SJSA1 (cell line): ENCODE data around the gene PDRG1. TPM values are rescaled to one million over a fixed set of nuclear protein-coding genes. Genes with fewer than 3 reads are reported as not detected.

Experiments used
- DNase-seq, 2 experiments: peaks; one replicate each; pipeline ENCODE4 v3.0.0-alpha.2; 2015 to 2020; ENCODE audit warnings: low spot score in 2 of 2, low read depth in 1 of 2
- H3K27ac ChIP-seq: fragments of 250-450 bp; sonication (Bioruptor Pico); 2 replicates; pipeline ENCODE4 v1.5.1; 2020; ENCODE audit warnings: mild to moderate bottlenecking, moderate library complexity
- H3K27me3 ChIP-seq: fragments of 250-450 bp; sonication (Bioruptor Pico); replicated peaks from 2 replicates; pipeline ENCODE4 v1.5.1; 2020; ENCODE audit warnings: mild to moderate bottlenecking, moderate library complexity
- H3K36me3 ChIP-seq: fragments of 250-450 bp; sonication (Bioruptor Pico); 2 replicates; pipeline ENCODE4 v1.5.1; 2020; ENCODE audit warnings: mild to moderate bottlenecking
- H3K4me1 ChIP-seq: fragments of 250-450 bp; sonication (Bioruptor Pico); replicated peaks from 2 replicates; pipeline ENCODE4 v1.6.1; 2021; ENCODE audit warnings: mild to moderate bottlenecking
- H3K4me3 ChIP-seq: fragments of 250-450 bp; sonication (Bioruptor Pico); 2 replicates; pipeline ENCODE4 v1.5.1; 2020; ENCODE audit warnings: mild to moderate bottlenecking
- H3K9me3 ChIP-seq: fragments of 250-450 bp; sonication (Bioruptor Pico); replicated peaks from 2 replicates; pipeline ENCODE4 v1.5.1; 2020; ENCODE audit warnings: mild to moderate bottlenecking
- total RNA-seq: library from RNA; depleted of rRNA; stranded (reverse); fragments of >200 nt; shearing (Covaris generic); gene quantifications from 2 replicates; pipeline ENCODE4 v1.2.3, GENCODE V29; 2014

Gene PDRG1
- total RNA-seq, 1 experiment from 2014 or later: 13.4 TPM

DNA sequence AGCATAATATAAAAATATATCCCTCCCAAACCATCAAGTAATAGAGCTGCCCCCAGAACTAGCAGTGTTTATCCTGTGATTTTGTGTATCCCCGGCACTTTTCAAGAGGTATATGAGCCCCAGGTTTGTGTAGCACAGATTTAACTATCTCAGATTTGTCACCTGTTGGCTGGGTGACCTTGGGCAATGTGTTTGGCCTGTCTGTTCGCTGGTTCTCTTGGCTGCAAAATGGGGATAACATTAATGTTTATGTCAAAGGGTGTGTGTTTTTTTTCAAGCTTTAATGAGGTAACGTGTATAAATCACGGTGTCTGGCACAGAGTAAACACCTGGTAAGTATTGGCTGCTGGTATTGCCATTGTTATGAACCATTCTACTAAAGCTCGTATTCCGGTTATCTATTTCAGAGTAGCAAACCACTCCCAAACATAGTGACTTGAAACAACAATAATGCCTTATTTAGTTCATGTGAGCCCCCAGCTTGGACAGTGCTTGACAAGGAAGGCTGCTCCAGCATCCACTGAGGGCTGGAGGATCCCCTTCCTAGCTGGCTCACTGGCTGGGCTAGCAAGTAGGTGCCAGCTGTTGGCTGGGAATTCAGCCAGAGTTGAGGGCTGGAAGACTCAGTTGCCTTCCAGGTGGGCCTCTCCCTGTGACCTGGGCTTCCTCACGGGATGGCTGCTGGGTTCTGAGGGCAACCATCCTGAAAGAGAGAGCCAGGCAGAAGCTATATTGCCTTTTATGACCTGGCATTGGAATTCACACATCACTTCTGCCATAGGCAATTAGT is 36.2 kb downstream of the PDRG1 start:
- no peak overlapping the region for H3K4me3 ChIP-seq
- no peaks in the 10 kb centered on the region for H3K9me3 ChIP-seq
- no peak for DNase-seq
- no peaks in the 10 kb centered on the region for H3K36me3 ChIP-seq
- H3K4me1 ChIP-seq: no peaks in the 10 kb centered on the region
- no peak overlapping the region for H3K27ac ChIP-seq
- no peaks in the 10 kb centered on the region for H3K27me3 ChIP-seq

GRCh38 chr20:31914170-31914569 is 37.7 kb downstream of the PDRG1 start:
- H3K4me3 ChIP-seq: no peak overlapping the region
- no peak for DNase-seq
- H3K27me3 ChIP-seq: no peaks in the 10 kb centered on the region
- no peaks in the 10 kb centered on the region for H3K9me3 ChIP-seq
- H3K36me3 ChIP-seq: no peaks in the 10 kb centered on the region
- no peaks in the 10 kb centered on the region for H3K4me1 ChIP-seq
- no peak overlapping the region for H3K27ac ChIP-seq

DNA sequence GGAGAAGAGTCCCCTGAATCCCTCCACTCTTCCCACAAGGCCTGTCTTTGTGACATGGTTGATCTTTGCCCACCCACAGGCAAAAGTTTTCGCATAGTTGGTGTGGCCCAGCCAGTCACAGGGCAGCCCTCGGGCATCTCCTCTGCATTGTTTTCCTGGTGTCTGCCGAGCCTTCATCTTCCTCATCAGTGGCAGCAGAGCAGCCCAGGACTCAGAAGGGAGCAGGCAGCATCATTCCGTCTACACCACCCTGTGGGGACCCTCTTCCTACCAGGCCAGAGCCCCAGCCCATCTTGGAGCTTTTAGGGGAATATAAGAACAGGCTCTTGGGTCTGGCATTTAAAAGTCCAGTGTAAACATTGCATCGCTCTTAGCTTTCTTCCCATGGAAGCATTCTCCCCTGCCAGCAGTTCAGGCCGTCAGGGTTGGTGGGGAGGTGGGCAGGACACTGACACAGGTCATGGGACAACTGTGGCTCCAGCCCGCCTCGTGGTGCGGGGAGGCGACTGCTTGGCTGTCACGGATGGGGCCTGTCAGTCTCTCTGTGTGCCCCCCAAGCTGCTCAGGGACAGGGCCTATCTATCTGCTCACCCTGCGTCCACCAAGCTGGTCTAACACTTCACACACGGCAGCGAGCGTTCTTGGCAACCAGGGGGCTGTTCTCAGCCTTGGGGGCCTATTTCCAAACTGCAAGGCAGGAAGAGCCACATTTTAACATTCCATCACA is 38.3 kb downstream of the PDRG1 start:
- DNase-seq: no peak
- Histone ChIP-seq H3K27ac (no peak overlapping the region), H3K4me1 (no peaks in the 10 kb centered on the region), H3K4me3 (no peak overlapping the region), H3K27me3 (no peaks in the 10 kb centered on the region), H3K9me3 (no peaks in the 10 kb centered on the region), H3K36me3 (no peaks in the 10 kb centered on the region)

DNA sequence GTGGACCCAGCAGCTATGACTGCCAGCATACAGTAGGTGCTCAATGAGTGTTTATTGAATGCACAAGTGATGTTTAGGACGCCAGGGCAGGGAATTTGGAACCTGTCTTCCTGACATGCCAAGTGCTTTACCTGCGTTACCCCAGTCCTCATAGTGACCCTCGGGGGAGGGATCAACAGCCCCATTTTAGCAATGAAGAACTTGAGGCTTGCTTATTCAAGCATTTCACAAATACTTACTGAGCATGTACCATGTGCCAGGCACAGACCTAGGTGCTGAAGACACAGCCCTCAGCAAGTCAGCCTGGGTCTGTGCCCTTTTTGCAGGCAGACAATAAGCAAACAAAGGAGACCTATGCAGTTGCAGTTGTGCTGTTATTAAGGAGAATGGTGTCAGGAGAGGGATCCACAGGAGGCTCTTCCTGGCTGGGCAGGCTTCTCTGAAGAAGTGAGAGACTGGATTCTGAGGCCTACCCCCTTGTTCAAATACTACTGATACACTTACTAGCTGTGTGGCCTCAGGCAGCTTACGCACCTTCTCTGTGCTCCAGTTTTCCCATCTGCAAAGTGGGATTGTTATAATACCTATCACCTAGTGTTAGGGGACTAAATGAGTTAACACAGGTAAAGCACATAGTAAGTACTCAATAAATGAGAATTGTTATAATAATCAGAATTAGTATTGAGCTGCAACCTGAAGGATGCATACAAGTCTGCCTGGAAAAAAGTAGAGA is 41.6 kb downstream of the PDRG1 start:
- H3K27me3 ChIP-seq: no peaks in the 10 kb centered on the region
- H3K9me3 ChIP-seq: no peaks in the 10 kb centered on the region
- H3K4me3 ChIP-seq: no peak overlapping the region
- no peaks in the 10 kb centered on the region for H3K4me1 ChIP-seq
- H3K36me3 ChIP-seq: no peaks in the 10 kb centered on the region
- H3K27ac ChIP-seq: no peak overlapping the region
- DNase-seq: no peak

DNA sequence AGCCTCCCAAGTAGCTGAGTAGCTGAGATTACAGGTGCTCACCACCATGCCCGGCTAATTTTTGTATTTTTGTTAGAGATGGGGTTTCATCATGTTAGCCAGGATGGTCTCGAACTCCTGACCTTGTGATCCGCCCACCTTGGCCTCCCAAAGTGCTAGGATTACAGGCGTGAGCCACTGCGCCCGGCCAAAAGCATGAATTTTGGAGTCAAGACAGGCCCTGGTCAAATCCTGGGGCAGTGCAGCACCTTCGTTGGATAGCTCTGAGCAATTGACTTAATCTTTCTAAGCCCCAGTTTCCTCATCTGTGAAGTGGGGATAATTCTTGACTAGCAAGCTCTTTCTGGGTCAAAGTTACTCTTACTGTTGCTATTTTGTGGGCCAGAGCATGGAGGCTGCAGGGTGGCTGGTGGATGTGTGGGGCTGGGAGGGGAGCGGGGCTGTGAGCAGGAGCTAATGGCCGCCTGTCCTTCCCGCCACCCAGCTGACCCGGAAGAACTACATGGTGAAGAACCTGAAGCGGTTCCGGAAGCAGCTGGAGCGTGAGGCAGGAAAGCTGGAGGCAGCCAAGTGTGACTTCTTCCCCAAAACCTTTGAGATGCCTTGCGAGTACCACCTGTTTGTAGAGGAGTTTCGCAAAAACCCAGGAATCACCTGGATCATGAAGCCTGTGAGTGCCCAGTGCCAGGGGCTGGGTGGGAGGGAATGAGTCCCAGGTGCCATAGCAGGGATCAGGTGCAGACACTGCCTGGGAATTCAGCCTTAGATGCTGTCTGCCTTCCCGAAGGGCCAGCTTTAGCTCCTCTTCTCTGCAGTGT is 42.4 kb downstream of the PDRG1 start:
- Histone ChIP-seq H3K9me3 (no peaks in the 10 kb centered on the region), H3K27ac (no peak overlapping the region), H3K36me3 (no peaks in the 10 kb centered on the region), H3K4me1 (no peaks in the 10 kb centered on the region), H3K27me3 (no peaks in the 10 kb centered on the region), H3K4me3 (no peak overlapping the region)
- no peak for DNase-seq

DNA sequence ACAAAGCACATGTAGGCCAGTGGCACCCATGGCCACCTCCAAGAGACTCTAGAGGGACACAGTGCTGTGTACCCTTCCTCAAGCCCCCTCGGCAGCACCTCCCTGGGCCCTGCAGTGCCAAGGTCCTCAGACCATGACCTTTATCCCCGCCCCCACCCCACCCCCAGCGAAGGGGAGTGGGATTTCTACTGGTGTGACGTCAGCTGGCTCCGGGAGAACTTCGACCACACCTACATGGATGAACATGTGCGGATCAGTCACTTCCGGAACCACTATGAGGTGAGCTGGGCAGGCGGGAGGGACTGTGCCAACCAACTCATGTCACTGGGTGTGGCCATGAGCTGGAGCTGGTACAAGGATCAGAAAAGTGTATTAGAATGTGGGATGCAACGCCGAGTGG is 43.4 kb downstream of the PDRG1 start:
- Histone ChIP-seq H3K4me3 (no peak overlapping the region), H3K9me3 (no peaks in the 10 kb centered on the region), H3K27me3 (no peaks in the 10 kb centered on the region), H3K27ac (no peak overlapping the region), H3K36me3 (no peaks in the 10 kb centered on the region), H3K4me1 (no peaks in the 10 kb centered on the region)
- no peak for DNase-seq

- Histone ChIP-seq H3K27me3 (no peaks in the 10 kb centered on the region; the same call in 1 of the 2 replicates), H3K27ac (no peak overlapping the region), H3K4me1 (no peaks in the 10 kb centered on the region), H3K36me3 (no peaks in the 10 kb centered on the region), H3K4me3 (no peak overlapping the region), H3K9me3 (no peaks in the 10 kb centered on the region)
- no peak for DNase-seq
Observed at GRCh38 chr20:31908016-31908415, 43.8 kb downstream of the PDRG1 start.

DNA sequence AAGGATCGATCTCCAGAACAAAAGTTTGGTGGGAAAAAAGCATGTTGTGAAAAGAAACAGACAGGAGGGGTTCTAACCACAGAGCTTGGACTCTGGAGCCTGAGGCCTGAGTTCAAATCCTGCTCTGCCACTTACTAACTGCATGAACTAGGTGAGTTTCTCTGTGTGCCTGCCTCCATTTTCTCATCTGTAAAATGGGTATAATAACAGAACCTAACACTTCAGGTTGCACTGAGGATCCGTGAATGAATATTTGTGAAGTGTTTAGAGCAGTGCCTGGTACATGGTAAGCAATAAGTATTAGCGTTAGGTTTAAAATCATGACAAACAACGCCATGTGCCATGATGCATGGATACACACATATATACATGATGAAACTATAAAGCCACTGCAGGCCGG is 44.8 kb downstream of the PDRG1 start:
- no peaks in the 10 kb centered on the region for H3K36me3 ChIP-seq
- DNase-seq: no peak
- no peaks in the 10 kb centered on the region for H3K4me1 ChIP-seq
- no peaks in the 10 kb centered on the region; the same call in 1 of the 2 replicates for H3K27me3 ChIP-seq
- H3K27ac ChIP-seq: no peak overlapping the region
- no peak overlapping the region for H3K4me3 ChIP-seq
- H3K9me3 ChIP-seq: no peaks in the 10 kb centered on the region

- Histone ChIP-seq H3K36me3 (no peaks in the 10 kb centered on the region), H3K27ac (no peak overlapping the region), H3K4me3 (no peak overlapping the region), H3K4me1 (no peaks in the 10 kb centered on the region), H3K27me3 (no peaks in the 10 kb centered on the region; the same call in 1 of the 2 replicates), H3K9me3 (no peaks in the 10 kb centered on the region)
- DNase-seq: no peak
Observed at GRCh38 chr20:31906001-31906400, 45.8 kb downstream of the PDRG1 start.

DNA sequence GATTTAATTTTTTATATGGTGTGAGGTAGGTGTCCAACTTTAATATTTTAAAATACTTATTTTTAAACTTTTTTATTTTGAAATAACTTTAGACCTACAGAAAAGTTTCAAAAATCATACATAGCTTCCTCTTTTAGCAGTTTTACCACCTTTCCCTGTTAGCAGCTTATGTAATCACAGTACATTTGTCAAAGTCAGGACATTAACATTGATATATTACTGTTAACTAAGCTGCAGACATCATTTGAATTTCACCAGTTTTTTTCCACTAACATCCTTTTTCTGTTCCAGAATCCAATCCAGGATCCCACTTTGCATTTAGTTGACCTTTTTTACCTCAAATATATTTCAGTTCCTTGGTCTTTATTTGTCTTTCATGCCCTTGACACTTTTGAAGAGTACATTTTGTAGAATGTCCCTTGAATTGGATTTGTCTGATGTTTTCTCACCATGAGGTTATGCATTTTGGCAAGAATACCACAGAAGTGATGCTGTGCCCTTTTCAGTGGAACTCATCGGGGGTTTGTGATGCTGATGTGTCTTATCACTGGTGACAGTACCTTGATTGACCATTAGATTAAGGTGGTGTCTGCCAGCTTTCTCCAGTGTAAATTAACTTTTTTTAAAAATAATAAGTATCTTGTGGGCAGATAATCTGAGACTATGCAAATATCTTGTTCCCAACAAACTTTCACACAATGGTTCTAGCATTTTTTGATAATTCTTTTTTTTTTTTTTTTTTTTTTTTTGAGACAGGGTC is 48.0 kb downstream of the PDRG1 start:
- no peak for DNase-seq
- H3K27ac ChIP-seq: no peak overlapping the region
- no peaks in the 10 kb centered on the region for H3K9me3 ChIP-seq
- H3K27me3 ChIP-seq: no peaks in the 10 kb centered on the region; the same call in 1 of the 2 replicates
- H3K4me3 ChIP-seq: no peak overlapping the region
- H3K36me3 ChIP-seq: no peaks in the 10 kb centered on the region
- no peaks in the 10 kb centered on the region for H3K4me1 ChIP-seq

GRCh38 chr20:31901615-31902014 is 50.2 kb downstream of the PDRG1 start:
- no peak for DNase-seq
- Histone ChIP-seq H3K36me3 (no peaks in the 10 kb centered on the region), H3K27ac (no peak overlapping the region), H3K4me3 (no peak overlapping the region), H3K4me1 (no peaks in the 10 kb centered on the region), H3K9me3 (no peaks in the 10 kb centered on the region), H3K27me3 (no peaks in the 10 kb centered on the region; the same call in 1 of the 2 replicates)

DNA sequence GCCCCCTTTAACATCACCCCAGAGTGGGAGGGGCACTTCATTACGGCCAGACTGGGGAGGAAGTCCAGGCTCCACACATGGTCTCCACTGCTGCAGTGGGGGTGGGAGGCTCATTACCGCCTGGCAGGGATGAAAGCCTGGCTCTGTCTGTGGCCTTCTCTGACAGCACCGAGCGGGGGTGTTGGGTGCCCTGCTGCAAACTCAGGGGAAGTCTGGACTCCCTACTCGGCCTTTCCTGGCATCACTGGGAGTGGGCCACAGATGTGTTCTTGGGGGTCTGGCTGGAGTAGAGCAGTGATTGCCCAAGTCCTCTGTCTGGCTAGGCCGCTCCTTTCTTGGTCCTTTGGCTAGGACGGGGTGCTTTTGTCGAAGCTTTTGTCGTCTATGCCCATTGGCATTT is 54.3 kb downstream of the PDRG1 start:
- Histone ChIP-seq H3K9me3 (no peaks in the 10 kb centered on the region), H3K27ac (no peak overlapping the region), H3K4me3 (no peak overlapping the region), H3K4me1 (no peaks in the 10 kb centered on the region), H3K36me3 (no peaks in the 10 kb centered on the region), H3K27me3 (no peaks in the 10 kb centered on the region; the same call in 1 of the 2 replicates)
- no peak for DNase-seq

DNA sequence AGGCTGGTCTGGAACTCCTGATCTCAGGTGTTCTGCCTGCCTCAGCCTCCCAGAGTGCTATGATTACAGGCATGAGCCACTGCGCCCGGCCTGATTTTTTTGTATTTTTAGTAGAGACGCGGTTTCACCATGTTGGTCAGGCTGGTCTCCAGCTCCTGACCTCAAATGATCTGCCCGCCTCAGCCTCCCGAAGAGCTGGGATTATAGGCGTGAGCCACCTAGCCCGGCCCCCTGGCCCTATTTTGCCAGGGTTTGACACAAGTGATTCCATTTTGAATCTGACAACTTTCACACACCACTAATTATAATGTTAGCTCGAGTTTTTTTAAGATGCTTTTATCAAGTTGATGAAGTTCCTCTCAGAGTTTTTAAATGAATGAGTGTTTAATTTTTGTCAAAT is 55.8 kb downstream of the PDRG1 start:
- H3K4me3 ChIP-seq: no peak overlapping the region
- no peaks in the 10 kb centered on the region; the same call in 1 of the 2 replicates for H3K27me3 ChIP-seq
- no peak overlapping the region for H3K27ac ChIP-seq
- H3K9me3 ChIP-seq: no peaks in the 10 kb centered on the region
- no peaks in the 10 kb centered on the region for H3K36me3 ChIP-seq
- no peaks in the 10 kb centered on the region for H3K4me1 ChIP-seq
- no peak for DNase-seq
